GM12801 (cell line): ENCODE data around the gene FOLR2.

ENCODE experiments used
- TF ChIP-seq, protein P1 (sequence below): IDR thresholded peaks from one replicate; pipeline ENCODE4 v1.5.1; 2011; ENCODE audit warnings: control low read depth; ENCODE audit not compliant: insufficient read length; ENCODE audit errors: extremely low read depth

The FOLR2 gene

DNA sequence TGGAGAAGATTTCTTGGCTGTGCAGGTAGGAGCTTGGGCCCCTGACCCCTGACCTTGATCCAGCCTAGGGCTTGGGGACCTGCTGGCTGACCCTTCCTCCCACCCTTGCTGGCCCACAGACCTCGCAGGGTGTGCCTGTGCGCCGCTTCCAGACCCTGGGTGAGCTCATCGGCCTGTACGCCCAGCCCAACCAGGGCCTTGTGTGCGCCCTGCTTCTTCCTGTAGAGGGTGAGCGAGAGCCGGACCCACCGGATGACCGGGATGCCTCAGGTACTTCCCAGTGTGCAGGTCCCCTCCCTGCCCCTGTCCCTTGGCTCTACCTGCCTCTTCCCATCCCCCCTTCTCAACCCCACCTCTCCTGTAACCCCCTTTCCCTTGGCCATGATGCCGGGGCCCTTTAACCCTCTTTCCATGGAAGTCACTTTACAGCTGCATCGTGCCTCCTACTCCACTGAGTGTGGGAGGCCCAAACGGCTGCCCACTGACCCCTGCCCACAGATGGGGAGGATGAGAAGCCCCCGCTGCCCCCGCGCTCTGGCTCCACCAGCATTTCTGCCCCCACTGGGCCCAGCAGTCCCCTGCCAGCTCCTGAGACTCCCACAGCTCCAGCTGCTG, 11.7 kb downstream of the FOLR2 start:
- TF ChIP-seq, protein P1, sequence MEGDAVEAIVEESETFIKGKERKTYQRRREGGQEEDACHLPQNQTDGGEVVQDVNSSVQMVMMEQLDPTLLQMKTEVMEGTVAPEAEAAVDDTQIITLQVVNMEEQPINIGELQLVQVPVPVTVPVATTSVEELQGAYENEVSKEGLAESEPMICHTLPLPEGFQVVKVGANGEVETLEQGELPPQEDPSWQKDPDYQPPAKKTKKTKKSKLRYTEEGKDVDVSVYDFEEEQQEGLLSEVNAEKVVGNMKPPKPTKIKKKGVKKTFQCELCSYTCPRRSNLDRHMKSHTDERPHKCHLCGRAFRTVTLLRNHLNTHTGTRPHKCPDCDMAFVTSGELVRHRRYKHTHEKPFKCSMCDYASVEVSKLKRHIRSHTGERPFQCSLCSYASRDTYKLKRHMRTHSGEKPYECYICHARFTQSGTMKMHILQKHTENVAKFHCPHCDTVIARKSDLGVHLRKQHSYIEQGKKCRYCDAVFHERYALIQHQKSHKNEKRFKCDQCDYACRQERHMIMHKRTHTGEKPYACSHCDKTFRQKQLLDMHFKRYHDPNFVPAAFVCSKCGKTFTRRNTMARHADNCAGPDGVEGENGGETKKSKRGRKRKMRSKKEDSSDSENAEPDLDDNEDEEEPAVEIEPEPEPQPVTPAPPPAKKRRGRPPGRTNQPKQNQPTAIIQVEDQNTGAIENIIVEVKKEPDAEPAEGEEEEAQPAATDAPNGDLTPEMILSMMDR, result no peak

DNA sequence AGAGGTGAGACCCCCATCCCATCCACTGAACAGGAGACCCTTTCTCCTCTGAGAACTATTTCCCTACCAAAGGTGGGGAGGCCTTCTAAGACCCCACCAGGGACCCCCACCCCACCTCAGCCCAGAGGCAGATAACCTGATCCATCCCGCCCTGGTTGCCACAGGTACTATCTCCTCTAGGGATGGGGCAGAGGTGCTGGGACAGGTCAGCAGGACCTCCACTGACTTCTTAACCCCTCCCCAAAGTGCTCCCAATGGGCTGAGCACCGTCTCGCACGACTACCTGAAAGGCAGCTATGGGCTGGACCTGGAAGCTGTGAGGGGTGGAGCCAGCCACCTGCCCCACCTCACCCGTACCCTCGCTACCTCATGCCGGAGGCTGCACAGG, 12.2 kb downstream of the FOLR2 start:
- TF ChIP-seq, protein P1, result no peak

DNA sequence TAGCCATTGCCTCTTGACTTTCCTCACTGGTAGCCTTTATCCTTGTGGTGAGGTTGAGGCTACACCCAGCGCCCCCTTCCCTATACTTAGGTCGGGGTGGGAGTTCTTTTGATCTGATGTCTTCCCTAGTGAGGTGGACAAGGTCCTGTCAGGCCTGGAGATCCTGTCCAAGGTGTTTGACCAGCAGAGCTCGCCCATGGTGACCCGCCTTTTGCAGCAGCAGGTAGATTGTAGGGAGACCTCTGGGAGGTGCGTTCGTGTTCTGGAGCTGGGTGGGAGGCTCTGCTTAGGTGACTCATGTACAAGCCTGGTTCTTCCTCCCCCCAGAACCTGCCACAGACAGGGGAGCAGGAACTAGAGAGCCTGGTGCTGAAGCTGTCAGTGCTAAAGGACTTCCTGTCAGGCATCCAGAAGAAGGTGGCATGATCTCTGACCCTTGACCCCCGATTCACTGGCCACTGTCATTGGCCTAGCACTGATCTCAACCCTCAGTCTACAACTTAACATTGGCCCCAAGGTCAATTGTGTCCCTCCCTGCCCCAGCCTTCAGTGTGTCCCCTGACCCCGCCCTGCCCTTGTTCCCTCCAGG, 12.8 kb downstream of the FOLR2 start:
- TF ChIP-seq, protein P1, result no peak

DNA sequence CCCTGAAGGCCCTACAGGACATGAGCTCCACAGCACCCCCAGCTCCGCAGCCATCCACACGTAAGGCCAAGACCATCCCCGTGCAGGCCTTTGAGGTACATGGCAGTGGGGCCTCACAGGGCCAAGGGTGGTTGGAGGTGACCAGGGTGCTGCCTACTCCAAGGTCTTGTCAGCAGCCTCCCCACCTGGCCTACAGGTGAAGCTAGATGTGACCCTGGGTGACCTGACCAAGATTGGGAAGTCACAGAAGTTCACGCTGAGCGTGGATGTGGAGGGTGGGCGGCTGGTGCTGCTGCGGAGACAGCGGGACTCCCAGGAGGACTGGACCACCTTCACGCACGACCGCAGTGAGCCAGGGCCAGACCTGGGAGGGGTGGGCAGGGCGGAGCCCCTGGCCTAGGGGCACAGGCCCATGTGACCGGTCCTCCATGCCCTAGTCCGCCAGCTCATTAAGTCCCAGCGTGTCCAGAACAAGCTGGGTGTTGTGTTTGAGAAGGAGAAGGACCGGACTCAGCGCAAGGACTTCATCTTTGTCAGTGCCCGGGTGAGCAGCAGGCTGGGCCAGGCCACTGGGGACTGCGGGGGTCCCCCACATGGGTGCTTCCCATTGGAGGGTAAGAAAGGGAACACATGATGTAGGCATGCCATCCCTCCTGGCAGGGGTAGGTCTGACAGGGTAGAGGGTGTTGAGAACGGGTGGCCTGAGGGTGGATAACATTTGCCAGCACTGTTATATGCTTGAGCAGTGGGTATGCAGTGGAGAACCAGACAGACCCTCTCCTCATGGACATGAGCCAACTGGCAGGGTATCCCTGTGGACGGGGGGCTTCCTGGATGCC, 13.6 kb downstream of the FOLR2 start:
- TF ChIP-seq, protein P1, result no peak

DNA sequence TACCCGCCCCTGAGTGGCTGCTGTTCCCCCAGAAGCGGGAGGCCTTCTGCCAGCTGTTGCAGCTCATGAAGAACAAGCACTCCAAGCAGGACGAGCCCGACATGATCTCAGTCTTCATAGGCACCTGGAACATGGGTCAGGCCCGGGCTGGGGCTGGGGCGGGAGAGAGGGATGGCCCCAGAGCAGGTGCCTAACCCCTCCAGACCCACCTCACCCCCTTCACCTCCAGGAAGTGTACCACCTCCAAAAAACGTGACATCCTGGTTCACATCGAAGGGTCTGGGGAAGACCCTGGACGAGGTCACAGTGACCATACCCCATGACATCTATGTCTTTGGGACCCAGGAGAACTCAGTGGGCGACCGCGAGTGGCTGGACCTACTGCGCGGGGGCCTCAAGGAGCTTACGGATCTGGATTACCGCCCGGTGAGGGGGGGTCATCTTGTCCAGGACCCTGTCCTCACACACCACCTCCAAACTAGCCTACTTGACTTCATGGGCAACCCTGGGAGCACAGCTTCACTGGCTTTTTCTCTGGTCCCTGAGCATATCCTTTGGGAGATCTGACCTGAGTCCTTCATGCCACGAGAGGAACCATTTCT, 14.3 kb downstream of the FOLR2 start:
- TF ChIP-seq, protein P1, result no peak

DNA sequence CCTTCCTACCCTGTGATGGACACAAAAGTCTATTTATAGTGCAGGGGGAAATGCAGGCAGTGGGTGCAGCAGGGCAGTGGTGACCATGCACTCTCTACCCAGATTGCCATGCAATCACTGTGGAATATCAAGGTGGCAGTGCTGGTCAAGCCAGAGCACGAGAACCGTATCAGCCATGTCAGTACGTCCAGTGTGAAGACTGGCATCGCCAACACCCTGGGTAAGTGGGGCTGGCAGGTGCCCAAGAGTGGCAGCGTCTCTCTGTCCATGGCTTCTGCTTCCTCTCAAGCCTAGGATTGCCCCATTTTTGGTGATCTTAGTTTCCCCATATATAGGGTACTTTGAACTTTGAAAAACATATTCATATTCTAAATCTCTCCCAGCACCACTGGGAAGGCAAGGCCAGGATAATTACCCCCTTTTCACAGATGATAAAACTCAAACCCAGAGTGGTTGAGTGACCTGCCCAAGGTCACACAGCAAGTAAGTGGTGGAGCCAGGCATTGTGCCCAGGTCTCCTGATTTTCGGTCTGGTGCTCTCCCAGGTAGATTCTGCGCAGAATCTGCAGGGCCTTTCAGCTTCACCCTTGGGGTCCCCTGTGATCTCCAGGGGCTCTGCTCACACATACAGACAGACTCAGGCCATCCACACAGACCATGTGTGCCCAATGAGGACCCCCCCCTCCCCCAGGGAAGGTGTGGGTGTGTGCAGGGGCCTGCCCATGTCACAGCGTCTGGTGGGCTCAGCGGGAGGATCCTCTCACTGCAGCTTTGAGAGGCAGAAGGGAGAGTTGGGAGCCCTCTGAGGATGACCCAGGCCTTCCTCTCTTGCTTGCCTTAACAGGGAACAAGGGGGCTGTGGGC, 15.0 kb downstream of the FOLR2 start:
- TF ChIP-seq, protein P1, result no peak
